Breast epithelium (tissue), 3 donors: ENCODE results near the gene ADCY6.

Experiments
- CTCF ChIP-seq, 3 donors: fragments of 450-650 bp; IDR thresholded peaks; one replicate each; pipeline ENCODE4 v1.5.1; 2016 to 2017; ENCODE audit warnings: antibody characterized with exemption in 3 of 3, mild to moderate bottlenecking in 3 of 3, moderate library complexity in 3 of 3
- POLR2A ChIP-seq: fragments of 450-650 bp; IDR thresholded peaks from one replicate; pipeline ENCODE4 v1.6.1; 2016; ENCODE audit warnings: antibody characterized with exemption, mild to moderate bottlenecking, moderate library complexity

GRCh38 chr12:48781750-48782456 is 7.0 kb downstream of the ADCY6 start:
- TF ChIP-seq CTCF (IDR thresholded peaks at IDR 0.05), result no peak
- TF ChIP-seq POLR2A, result no peak
